Astrocyte of the cerebellum (primary cell): ENCODE data around the gene ACOT7.

Source experiments
- DNase-seq: peaks from one replicate; pipeline ENCODE4 v3.0.0-alpha.2; 2011; ENCODE audit warnings: low read depth
- H3K4me3 ChIP-seq: 2 replicates; pipeline ENCODE4 v1.5.1; 2011; ENCODE audit warnings: mild to moderate bottlenecking, low read depth, low read length, moderate library complexity
- in situ Hi-C: cut with HindIII; loops from 2 replicates; pipeline ENCODE4 v1.10.0; 2017; ENCODE audit warnings: low sequenced_read_pairs
- TF ChIP-seq, protein P1 (sequence below): IDR thresholded peaks from 2 replicates; pipeline ENCODE4 v1.5.1; 2012; ENCODE audit warnings: low read length, low read depth, moderate library complexity, mild to moderate bottlenecking; ENCODE audit errors: missing control alignments

ACOT7 gene

DNA sequence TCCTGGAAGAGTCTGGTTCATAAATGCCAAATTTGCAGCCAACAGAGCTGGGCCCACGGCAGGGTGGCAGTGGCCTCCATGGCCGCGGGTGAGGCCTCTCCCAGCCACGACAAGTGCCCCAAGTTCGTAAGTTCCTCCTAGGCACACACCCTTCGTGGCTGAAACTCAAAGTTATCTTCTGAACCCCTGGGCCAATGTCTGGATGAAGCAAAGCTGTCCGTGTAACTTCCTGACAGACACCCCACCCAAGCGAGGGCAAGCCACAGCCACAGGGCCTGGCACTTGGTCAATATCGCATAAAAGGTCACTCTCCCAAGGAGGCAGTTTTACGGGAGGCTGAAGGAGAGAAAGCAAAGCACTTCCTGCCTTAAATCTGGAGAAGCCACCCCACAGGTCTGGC is 104.9 kb downstream of the ACOT7 start:
- H3K4me3 ChIP-seq = no peak overlapping the region
- in situ Hi-C loops = no loop called here
- no peak for DNase-seq
- TF ChIP-seq, protein P1, sequence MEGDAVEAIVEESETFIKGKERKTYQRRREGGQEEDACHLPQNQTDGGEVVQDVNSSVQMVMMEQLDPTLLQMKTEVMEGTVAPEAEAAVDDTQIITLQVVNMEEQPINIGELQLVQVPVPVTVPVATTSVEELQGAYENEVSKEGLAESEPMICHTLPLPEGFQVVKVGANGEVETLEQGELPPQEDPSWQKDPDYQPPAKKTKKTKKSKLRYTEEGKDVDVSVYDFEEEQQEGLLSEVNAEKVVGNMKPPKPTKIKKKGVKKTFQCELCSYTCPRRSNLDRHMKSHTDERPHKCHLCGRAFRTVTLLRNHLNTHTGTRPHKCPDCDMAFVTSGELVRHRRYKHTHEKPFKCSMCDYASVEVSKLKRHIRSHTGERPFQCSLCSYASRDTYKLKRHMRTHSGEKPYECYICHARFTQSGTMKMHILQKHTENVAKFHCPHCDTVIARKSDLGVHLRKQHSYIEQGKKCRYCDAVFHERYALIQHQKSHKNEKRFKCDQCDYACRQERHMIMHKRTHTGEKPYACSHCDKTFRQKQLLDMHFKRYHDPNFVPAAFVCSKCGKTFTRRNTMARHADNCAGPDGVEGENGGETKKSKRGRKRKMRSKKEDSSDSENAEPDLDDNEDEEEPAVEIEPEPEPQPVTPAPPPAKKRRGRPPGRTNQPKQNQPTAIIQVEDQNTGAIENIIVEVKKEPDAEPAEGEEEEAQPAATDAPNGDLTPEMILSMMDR = no peak

DNA sequence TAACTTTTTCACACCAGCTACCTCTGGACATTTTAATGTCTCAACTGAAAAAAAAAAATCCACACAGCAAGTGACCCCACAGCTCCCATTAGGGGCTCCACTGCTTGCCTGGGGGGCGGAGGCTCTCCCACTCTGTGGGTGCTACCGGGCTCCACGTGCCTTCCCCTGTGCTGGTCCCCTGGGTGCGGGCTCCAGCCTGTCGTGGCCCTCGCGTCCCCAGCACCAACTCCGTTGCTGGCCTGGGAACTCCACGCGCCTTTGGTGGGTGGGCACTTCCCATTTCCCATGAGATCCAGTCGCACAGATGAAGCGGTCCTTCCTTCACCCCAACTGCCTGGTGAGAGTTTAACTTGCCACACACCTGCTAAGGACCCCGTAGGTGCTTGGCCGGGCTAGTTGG is 105.5 kb downstream of the ACOT7 start:
- no peak overlapping the region for H3K4me3 ChIP-seq
- no peak for DNase-seq
- TF ChIP-seq, protein P1 = no peak
- in situ Hi-C loops = no loop called here

DNA sequence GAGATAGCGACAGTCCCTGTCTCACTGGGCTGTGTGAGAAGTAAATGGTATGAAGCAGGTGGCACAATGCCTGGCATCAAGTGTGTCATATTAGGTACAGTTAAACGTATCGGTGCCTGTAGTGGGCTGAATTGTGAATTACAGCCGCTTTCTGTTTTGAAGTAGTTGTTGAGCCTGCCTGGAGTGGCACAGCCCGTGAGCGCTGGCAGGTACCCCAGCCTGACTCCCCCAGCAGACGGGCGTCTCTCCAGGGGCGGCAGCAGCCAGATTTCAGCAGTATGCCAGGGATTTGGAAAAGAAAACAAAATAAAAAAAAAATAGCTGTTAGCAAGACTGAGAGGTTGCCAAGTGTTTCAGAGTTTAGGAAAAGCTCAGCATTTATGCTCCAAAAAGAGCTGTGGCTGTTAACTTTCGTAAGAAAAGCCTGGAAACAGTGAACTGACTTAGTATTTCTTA is 106.1 kb downstream of the ACOT7 start:
- DNase-seq = no peak
- TF ChIP-seq, protein P1 = no peak
- in situ Hi-C loops = no loop called here
- H3K4me3 ChIP-seq = no peak overlapping the region

DNA sequence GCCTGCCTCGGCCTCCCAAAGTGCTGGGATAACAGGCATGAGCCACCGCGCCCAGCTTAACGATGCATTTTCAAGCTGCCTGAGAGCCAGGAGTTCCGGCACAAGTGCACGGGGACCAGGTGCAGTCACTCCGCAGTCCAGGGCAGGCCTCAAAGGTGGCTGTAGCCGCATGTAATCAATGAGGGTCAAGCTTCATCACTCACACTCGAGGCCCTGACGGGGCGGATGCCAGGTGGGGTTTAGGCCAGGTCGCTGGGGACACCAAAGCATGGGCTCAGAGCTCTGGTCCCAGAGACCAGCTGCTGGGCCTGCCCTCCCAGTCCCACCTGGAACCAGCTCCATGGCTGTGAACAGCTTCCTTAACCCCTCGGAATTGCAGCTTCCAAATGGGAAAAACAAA is 106.5 kb downstream of the ACOT7 start:
- no peak for DNase-seq
- TF ChIP-seq, protein P1 = no peak
- no peak overlapping the region for H3K4me3 ChIP-seq
- in situ Hi-C loops = no loop called here

DNA sequence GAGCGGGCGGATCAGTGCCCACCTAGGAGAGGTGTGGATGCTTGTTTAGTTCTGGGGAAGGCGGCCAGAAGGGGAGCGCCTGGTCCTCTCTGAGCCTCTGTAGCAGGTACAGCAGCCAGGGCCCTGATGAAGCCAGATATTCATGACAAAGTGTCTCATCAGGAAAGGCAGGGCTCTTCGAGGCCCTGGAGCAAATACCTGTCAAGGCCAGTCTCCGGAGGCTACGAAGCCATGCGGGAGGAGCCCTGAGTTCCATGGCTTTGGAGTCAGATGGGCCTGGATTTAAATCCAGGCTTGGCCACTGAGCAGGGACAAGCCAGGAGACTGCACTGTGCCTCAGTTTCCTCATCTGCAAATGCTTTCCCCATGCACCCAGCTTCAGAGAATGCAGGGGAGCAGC is 107.3 kb downstream of the ACOT7 start:
- no peak overlapping the region for H3K4me3 ChIP-seq
- no peak for DNase-seq
- TF ChIP-seq, protein P1 = no peak
- in situ Hi-C loops = no loop called here

DNA sequence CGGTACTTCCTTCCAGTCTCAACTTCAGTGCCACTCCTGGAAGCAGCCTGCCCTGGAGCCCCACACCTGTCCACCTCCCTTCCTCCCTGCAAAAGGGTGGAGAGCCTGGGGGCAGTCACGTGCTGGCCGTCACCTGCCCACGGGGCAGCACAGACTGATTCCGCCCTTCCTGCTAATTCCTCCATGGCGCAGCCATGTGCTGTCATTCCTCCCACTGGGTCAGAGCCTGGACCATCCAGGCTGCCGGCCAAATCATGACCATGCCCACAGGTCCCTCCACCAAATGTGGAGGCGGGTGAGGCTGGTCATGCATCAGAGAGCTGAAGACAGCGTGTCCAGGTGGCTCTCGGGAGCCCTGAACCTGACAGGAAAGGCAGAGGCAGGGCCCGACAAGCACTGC is 108.2 kb downstream of the ACOT7 start:
- DNase-seq = no peak
- in situ Hi-C loops = no loop called here
- H3K4me3 ChIP-seq = no peak overlapping the region
- TF ChIP-seq, protein P1 = no peak
